Mesenchymal stem cell (in vitro differentiated cells and primary cell): Measurements from ENCODE around the gene PIK3R2. TPM values are rescaled to one million over a fixed set of nuclear protein-coding genes. Genes with fewer than 3 reads are reported as not detected.

ENCODE experiments used
- DNase-seq: peaks from one replicate; pipeline ENCODE4 v3.0.0-alpha.2; 2013
- H2AFZ ChIP-seq: one replicate; pipeline ENCODE4 v1.6.1; 2013; ENCODE audit warnings: low read depth, mild to moderate bottlenecking, control low read depth, inconsistent platforms, low read length, moderate library complexity
- H2AK5ac ChIP-seq: 2 replicates; pipeline ENCODE4 v1.6.1; 2013; ENCODE audit warnings: low read length, moderate library complexity, mild to moderate bottlenecking, inconsistent platforms; ENCODE audit not compliant: severe bottlenecking
- H2BK120ac ChIP-seq: one replicate; pipeline ENCODE4 v1.6.1; 2013; ENCODE audit warnings: low read depth, mild to moderate bottlenecking, inconsistent platforms, low read length, moderate library complexity
- H2BK12ac ChIP-seq, 2 experiments: one replicate each; pipeline ENCODE4 v1.6.1; 2013; ENCODE audit warnings: inconsistent platforms in 2 of 2, low read length in 2 of 2, mild to moderate bottlenecking in 2 of 2, moderate library complexity in 2 of 2, control low read depth in 1 of 2
- H2BK15ac ChIP-seq: one replicate; pipeline ENCODE4 v1.6.1; 2013; ENCODE audit warnings: mild to moderate bottlenecking, low read depth, inconsistent platforms; ENCODE audit not compliant: poor library complexity, severe bottlenecking
- H2BK5ac ChIP-seq: 2 replicates; pipeline ENCODE4 v1.6.1; 2013; ENCODE audit warnings: low read depth, mild to moderate bottlenecking, low read length, control low read depth, inconsistent platforms; ENCODE audit not compliant: poor library complexity, severe bottlenecking
- H3K14ac ChIP-seq, 2 experiments: one replicate each; pipeline ENCODE4 v1.6.1; 2013; ENCODE audit warnings: inconsistent platforms in 2 of 2, low read length in 2 of 2, control low read depth in 1 of 2, mild to moderate bottlenecking in 1 of 2, moderate library complexity in 1 of 2
- H3K18ac ChIP-seq, 2 experiments: one replicate each; pipeline ENCODE4 v1.6.1; 2013; ENCODE audit warnings: inconsistent platforms in 2 of 2, low read length in 2 of 2, control low read depth in 1 of 2, low read depth in 1 of 2, mild to moderate bottlenecking in 1 of 2
- H3K23ac ChIP-seq, 2 experiments: one replicate each; pipeline ENCODE4 v1.6.1; 2013; ENCODE audit warnings: inconsistent platforms in 2 of 2, low read length in 2 of 2, mild to moderate bottlenecking in 2 of 2, moderate library complexity in 2 of 2, control low read depth in 1 of 2
- H3K27ac ChIP-seq: 2 replicates; pipeline ENCODE4 v1.5.1; 2013; ENCODE audit warnings: mild to moderate bottlenecking, moderate library complexity, low read length, control low read depth, inconsistent platforms; ENCODE audit not compliant: poor library complexity, severe bottlenecking
- H3K27me3 ChIP-seq, 2 experiments: 2 replicates each; pipeline versions ENCODE4 v1.6.1 to v1.7.0; 2013; ENCODE audit warnings: low read length in 2 of 2, mild to moderate bottlenecking in 2 of 2, moderate library complexity in 2 of 2, control low read depth in 1 of 2, inconsistent platforms in 1 of 2; ENCODE audit not compliant: control insufficient read depth in 1 of 2, insufficient read depth in 1 of 2
- H3K36me3 ChIP-seq, 2 experiments: 2 replicates each; pipeline versions ENCODE4 v1.6.1 to v1.7.0; 2013; ENCODE audit warnings: low read length in 2 of 2, control low read depth in 1 of 2, inconsistent platforms in 1 of 2, low read depth in 1 of 2, mild to moderate bottlenecking in 1 of 2; ENCODE audit not compliant: insufficient read depth in 2 of 2, control insufficient read depth in 1 of 2
- H3K4ac ChIP-seq, 2 experiments: one replicate each; pipeline ENCODE4 v1.6.1; 2013; ENCODE audit warnings: inconsistent platforms in 2 of 2, low read length in 2 of 2, mild to moderate bottlenecking in 2 of 2, moderate library complexity in 2 of 2, control low read depth in 1 of 2, low read depth in 1 of 2
- H3K4me1 ChIP-seq: 2 replicates; pipeline ENCODE4 v1.6.1; 2013; ENCODE audit warnings: low read depth, low read length, control low read depth; ENCODE audit not compliant: control insufficient read depth, insufficient read depth
- H3K4me2 ChIP-seq: 2 replicates; pipeline ENCODE4 v1.6.1; 2013; ENCODE audit warnings: low read length, mild to moderate bottlenecking, inconsistent platforms; ENCODE audit not compliant: poor library complexity, severe bottlenecking
- H3K4me3 ChIP-seq, 2 experiments: 2 replicates each; pipeline versions ENCODE4 v1.5.1 to v1.7.0; 2013; ENCODE audit warnings: low read length in 2 of 2, mild to moderate bottlenecking in 2 of 2, control low read depth in 1 of 2, low read depth in 1 of 2; ENCODE audit not compliant: insufficient read depth in 1 of 2
- H3K79me1 ChIP-seq: replicated peaks from 2 replicates; pipeline ENCODE4 v1.6.1; 2013; ENCODE audit warnings: mild to moderate bottlenecking, control low read depth, low read length, inconsistent platforms; ENCODE audit not compliant: poor library complexity, severe bottlenecking
- H3K9ac ChIP-seq: 2 replicates; pipeline ENCODE4 v1.7.0; 2013; ENCODE audit warnings: mild to moderate bottlenecking, low read length, moderate library complexity
- H3K9me3 ChIP-seq: 2 replicates; pipeline ENCODE4 v1.7.0; 2013; ENCODE audit warnings: mild to moderate bottlenecking, low read length; ENCODE audit not compliant: control insufficient read depth
- H4K8ac ChIP-seq: one replicate; pipeline ENCODE4 v1.6.1; 2013; ENCODE audit warnings: inconsistent platforms, mild to moderate bottlenecking, low read length, moderate library complexity
- H4K91ac ChIP-seq: one replicate; pipeline ENCODE4 v1.6.1; 2013; ENCODE audit warnings: mild to moderate bottlenecking, low read length, inconsistent platforms
- WGBS: methylation state at CpG from one replicate; pipeline ENCODE4 v1.1.7; 2013; ENCODE audit warnings: mixed read lengths; 5-methylcytosine and 5-hydroxymethylcytosine counted together
- small RNA-seq: library from polyadenylated mRNA; stranded (forward); fragments of <200 nt; extraction: miRNeasy Mini kit (QIAGEN cat#:217004); gene quantifications from one replicate; pipeline ENCODE3, GENCODE V24; 2013; ENCODE audit warnings: low read depth

Gene PIK3R2

DNA sequence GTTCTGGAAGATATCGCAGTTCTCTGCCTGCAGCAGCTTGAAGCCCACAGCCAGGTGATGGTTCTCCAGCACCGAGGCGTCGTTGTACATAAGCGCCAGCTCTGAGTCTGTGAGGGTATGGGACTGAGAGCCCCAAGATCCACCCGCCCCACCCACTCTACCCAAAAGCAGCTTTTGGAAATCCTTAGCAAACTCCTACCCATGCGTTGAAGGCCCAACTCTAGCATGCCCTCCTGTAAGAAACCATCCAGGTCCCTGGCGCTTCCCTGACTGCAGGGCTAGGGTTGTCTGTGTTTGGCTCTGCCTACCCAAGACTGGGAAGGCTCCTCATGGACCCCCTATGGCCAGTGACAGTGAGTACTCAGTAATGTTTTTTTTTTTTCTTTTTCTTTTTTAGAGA, 63.8 kb downstream of the PIK3R2 start:
- no peak overlapping the region for H3K18ac ChIP-seq
- 75% methylated on average over 8 of the region's 8 CpGs for WGBS

DNA sequence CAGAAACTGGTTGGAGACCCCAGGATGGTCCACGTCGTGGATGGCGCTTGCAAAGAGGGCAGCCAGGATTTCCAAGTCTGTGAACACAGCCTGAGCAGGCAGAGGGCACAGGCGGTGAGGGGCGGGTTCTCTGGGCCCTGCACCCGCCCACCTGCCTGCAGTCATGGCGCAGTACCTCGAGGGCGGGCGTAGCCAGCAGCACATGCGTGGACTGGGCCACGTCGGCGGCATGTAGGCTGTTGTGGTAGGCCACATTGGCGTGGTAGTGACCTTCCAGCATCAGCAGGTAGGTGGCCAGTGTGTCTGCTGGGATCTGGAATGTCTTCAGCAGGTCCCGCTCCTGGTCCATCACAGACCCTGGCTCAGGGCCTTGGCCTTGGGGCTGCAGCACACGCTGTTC, 65.2 kb downstream of the PIK3R2 start:
- WGBS, result 82% methylated on average over 17 of the region's 17 CpGs
- DNase-seq, result no peak
- Histone ChIP-seq H3K36me3 (no peaks in the 10 kb centered on the region), H2BK15ac (no peak overlapping the region), H3K9me3 (no peaks in the 10 kb centered on the region), H4K8ac (no peak overlapping the region), H4K91ac (no peak overlapping the region), H2BK12ac (no peak overlapping the region), H2AFZ (no peak overlapping the region), H3K18ac (no peak overlapping the region), H3K27me3 (peaks cover 6 to 26% of the 10 kb centered on the region in 2 experiments), H2BK5ac (no peak overlapping the region), H3K4ac (no peak overlapping the region), H2AK5ac (no peak overlapping the region), H3K27ac (no peak overlapping the region), H3K23ac (peak overlapping the region in 1 of 2 experiments; percentile 41), H3K4me1 (peaks cover 5% of the 10 kb centered on the region), H2BK120ac (no peak overlapping the region), H3K4me2 (no peak overlapping the region), H3K79me1 (no peaks in the 10 kb centered on the region), H3K9ac (no peak overlapping the region), H3K4me3 (no peak overlapping the region), H3K14ac (no peak overlapping the region)

More for the DNA sequence above, 63.8 kb downstream of the PIK3R2 start:
- peaks cover 5% of the 10 kb centered on the region for H3K4me1 ChIP-seq
- H2BK12ac ChIP-seq, result no peak overlapping the region
- H4K8ac ChIP-seq, result no peak overlapping the region
- H3K79me1 ChIP-seq, result no peaks in the 10 kb centered on the region
- H3K9me3 ChIP-seq, result no peaks in the 10 kb centered on the region
- no peak overlapping the region for H3K23ac ChIP-seq
- H2BK15ac ChIP-seq, result no peak overlapping the region
- no peak overlapping the region for H3K4me3 ChIP-seq
- no peak overlapping the region for H3K9ac ChIP-seq
- H2BK120ac ChIP-seq, result no peak overlapping the region
- no peak overlapping the region for H2BK5ac ChIP-seq
- DNase-seq, result no peak
- no peak overlapping the region for H3K14ac ChIP-seq
- H3K27ac ChIP-seq, result no peak overlapping the region
- H2AFZ ChIP-seq, result no peak overlapping the region
- H3K4me2 ChIP-seq, result no peak overlapping the region
- no peaks in the 10 kb centered on the region for H3K36me3 ChIP-seq
- H3K4ac ChIP-seq, result no peak overlapping the region
- H2AK5ac ChIP-seq, result no peak overlapping the region
- H3K27me3 ChIP-seq, result peaks cover 3 to 26% of the 10 kb centered on the region in 2 experiments
- no peak overlapping the region for H4K91ac ChIP-seq

DNA sequence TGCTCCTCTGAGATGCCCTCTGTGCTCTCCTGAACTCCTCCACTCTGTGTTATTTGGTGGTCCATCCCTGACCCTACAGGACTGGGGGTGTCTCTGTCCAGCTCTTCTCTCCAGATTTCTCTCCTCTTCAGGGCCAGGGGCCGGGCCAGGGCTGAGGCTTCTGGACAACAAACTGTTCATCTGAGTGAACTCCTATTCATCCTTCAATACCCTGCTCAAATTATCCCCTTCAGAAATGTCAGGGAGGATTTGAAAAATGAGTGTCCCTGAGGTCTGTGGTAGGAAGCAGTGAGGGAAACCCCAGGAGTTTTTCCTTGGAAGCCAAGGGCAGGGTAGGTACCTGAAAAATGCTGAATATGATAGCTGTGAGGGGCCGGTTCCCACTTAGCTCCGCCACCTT, 65.6 kb downstream of the PIK3R2 start:
- no peaks in the 10 kb centered on the region for H3K79me1 ChIP-seq
- H3K14ac ChIP-seq, result no peak overlapping the region
- no peak overlapping the region for H3K9ac ChIP-seq
- H2BK12ac ChIP-seq, result no peak overlapping the region
- DNase-seq, result no peak
- WGBS, result 95% methylated on average over 2 of the region's 3 CpGs
- H4K8ac ChIP-seq, result no peak overlapping the region
- no peak overlapping the region for H2BK15ac ChIP-seq
- no peak overlapping the region for H2BK5ac ChIP-seq
- H4K91ac ChIP-seq, result no peak overlapping the region
- H3K4ac ChIP-seq, result no peak overlapping the region
- no peaks in the 10 kb centered on the region for H3K36me3 ChIP-seq
- no peak overlapping the region for H2AFZ ChIP-seq
- no peak overlapping the region for H2AK5ac ChIP-seq
- no peak overlapping the region for H3K27ac ChIP-seq
- H3K18ac ChIP-seq, result no peak overlapping the region
- H3K23ac ChIP-seq, result peak overlapping the region in 1 of 2 experiments; percentile 41
- H3K9me3 ChIP-seq, result no peaks in the 10 kb centered on the region
- no peak overlapping the region for H3K4me3 ChIP-seq
- no peak overlapping the region for H3K4me2 ChIP-seq
- no peak overlapping the region for H2BK120ac ChIP-seq
- H3K27me3 ChIP-seq, result peaks cover 6 to 26% of the 10 kb centered on the region in 2 experiments
- H3K4me1 ChIP-seq, result peaks cover 5% of the 10 kb centered on the region

Small RNA genes lying within 50 kb of the gene (small RNA-seq; reads per million reads assigned to genes)
- not detected for gene IFI30
